ENCODE results near the gene ST3GAL3.

Gene ST3GAL3

DNA sequence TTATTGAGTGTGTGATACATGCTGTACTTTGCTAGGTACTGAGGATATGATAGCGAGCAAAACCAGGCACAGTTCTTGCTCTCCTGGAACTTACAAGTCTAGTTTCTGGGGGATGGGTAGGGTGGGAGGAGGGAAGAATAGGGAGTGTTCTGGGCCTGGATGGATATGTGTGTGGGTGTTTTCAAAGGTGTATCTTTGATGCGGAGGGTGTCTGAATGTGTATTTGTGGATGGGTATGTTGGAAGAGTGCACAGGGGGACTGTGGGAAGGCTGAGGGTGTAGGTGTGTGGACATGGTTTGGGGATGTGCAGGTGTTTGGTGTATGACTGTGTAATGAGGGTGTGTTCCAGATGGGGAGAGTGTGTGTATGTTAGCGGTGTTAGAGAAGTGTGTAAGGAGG is 258.0 kb downstream of the ST3GAL3 start:
- DNase-seq (ENCODE audit: low spot score), result no peak

DNA sequence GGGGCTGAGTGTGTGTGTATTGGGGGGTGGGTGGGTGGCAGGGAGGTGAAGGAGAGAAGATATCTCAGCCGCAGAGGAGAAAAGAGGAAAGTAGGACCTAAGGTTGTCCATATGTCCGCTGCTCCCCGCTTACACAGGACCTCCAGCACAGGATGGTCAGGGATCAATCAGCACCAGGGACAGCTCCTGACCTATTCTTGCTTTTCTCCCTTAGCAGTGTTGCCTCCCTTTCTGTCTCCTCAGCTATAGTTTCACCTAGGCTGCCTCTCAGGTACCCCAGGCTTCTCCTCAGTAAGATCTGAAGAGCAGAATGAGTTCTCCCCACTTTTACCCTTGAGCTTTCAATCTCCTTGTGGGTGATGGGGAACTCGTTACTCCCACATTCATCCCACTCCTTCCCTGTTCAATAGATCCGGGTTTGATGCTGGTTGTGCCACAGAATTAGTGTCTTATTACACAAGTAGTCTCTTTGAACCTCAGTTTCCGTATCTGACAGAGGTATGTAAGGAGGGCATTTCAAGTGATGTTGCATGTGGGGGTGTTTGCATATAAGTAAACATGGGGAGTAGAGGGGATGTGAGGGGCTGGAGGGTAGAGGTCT is 261.1 kb downstream of the ST3GAL3 start:
- peak; percentile 34 for DNase-seq (ENCODE audit: low spot score)

- DNase-seq (ENCODE audit: low spot score), result no peak
These were observed 262.0 kb downstream of the ST3GAL3 start for GRCh38 chr1:43969416-43969745.

DNA sequence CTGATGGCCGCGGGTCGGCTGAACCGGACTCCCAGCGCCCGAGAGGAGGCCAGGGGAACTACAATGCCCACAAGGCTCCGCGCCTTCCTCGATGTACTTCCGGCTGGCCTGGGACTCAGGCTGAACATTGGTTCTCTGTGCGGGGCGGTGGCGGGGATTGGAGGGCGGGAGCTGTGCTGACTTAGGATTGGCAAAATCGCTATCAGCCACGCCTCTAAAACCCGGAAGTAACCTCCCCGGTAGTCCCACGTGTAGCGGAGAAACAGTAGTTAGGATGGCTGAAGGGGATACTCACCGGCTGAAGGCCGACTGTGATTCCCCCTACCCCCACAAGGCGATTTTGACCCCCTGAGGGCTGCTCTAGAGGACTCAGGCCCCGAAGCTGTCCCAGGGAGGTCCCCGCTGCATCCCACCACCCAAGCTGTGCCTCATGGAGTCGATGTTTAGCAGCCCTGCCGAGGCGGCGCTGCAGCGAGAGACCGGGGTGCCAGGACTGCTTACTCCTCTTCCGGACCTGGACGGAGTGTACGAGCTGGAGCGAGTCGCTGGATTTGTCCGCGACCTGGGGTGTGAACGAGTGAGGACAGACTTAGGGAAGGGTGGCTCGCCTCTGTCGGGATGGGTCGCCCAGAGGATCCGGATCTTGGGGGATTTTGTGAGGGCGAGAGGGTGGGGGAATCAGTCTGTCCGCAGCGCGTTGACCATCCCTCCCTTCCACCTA is 262.6 kb downstream of the ST3GAL3 start, which contains the start of gene DPH2:
Gene DPH2 (plus strand): TSS at position 265 of the 721 bp plus-strand sequence. CDS start 166 bp downstream, at position 431.
- DNase-seq (ENCODE audit: low spot score), result peak; percentile 99

DNA sequence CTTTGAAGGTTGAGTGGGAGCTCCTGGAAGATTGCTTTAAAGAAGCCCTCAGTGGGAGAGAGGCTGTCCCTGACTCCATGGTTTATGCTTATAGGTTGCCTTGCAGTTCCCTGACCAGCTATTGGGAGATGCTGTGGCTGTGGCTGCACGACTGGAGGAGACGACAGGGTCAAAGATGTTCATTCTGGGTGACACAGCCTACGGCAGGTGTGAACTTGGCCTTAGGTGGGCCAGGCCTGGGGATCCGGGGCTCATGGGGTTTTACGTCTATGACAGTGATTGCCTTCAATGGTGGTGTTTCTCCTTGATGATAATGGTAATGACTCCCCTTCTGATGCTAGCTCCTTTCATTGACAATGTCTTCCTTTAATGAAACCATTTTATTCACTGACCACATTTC is 263.2 kb downstream of the ST3GAL3 start:
- DNase-seq (ENCODE audit: low spot score), result no peak

GRCh38 chr1:43970911-43971310 is 263.6 kb downstream of the ST3GAL3 start:
- no peak for DNase-seq (ENCODE audit: low spot score)

- DNase-seq (ENCODE audit: low spot score), result no peak
These were observed 264.1 kb downstream of the ST3GAL3 start for GRCh38 chr1:43971336-43971980.

GRCh38 chr1:43973981-43974442 is 266.7 kb downstream of the ST3GAL3 start:
- no peak for DNase-seq (ENCODE audit: low spot score)

DNA sequence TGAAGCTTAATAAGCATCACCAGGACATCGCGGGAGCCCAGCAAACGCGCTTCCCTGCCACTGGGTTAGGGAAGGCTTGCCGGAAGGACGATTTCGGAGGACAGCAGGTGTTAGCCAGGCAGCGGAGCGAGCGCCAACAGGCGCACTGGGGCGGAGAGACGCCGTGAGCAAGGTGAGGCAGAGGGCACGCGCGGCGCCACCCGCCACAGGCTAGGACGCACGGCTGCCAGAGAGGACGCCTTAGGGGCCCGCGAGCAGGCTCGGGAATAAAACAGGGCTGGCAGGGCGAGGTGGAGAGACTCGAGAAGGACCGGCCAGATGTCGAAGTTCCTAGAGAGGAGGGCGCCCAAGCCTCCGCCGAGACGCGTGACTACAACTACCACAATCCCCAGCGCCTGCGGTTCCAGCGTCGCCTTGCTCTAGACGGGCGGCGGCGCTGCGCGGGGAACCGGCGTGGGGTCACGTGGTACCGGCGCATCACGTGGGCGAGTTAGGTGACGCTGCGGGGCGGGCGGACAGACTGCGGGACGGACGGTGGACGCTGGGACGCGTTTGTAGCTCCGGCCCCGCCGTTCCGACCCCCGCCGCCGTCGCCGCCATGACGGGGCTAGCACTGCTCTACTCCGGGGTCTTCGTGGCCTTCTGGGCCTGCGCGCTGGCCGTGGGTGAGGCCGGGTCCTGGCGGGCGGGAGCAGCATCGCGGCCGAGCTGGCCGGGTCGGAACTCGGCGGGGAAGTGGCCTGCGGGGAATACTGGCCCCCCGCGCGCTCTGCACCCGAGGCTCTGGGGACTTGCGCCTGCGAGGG is 267.3 kb downstream of the ST3GAL3 start, which contains the start of gene ATP6V0B:
Gene ATP6V0B (plus strand): TSS at position 518 of the 806 bp plus-strand sequence. CDS start 81 bp downstream, at position 599.
- DNase-seq (ENCODE audit: low spot score), result peak; percentile 98

- peak; percentile 58 for DNase-seq (ENCODE audit: low spot score)
These were observed 268.1 kb downstream of the ST3GAL3 start for GRCh38 chr1:43975249-43975961.

GRCh38 chr1:43976045-43976444 is 268.7 kb downstream of the ST3GAL3 start:
- DNase-seq (ENCODE audit: low spot score), result no peak

- DNase-seq (ENCODE audit: low spot score), result no peak
These were observed 269.6 kb downstream of the ST3GAL3 start for GRCh38 chr1:43976890-43977289.

DNA sequence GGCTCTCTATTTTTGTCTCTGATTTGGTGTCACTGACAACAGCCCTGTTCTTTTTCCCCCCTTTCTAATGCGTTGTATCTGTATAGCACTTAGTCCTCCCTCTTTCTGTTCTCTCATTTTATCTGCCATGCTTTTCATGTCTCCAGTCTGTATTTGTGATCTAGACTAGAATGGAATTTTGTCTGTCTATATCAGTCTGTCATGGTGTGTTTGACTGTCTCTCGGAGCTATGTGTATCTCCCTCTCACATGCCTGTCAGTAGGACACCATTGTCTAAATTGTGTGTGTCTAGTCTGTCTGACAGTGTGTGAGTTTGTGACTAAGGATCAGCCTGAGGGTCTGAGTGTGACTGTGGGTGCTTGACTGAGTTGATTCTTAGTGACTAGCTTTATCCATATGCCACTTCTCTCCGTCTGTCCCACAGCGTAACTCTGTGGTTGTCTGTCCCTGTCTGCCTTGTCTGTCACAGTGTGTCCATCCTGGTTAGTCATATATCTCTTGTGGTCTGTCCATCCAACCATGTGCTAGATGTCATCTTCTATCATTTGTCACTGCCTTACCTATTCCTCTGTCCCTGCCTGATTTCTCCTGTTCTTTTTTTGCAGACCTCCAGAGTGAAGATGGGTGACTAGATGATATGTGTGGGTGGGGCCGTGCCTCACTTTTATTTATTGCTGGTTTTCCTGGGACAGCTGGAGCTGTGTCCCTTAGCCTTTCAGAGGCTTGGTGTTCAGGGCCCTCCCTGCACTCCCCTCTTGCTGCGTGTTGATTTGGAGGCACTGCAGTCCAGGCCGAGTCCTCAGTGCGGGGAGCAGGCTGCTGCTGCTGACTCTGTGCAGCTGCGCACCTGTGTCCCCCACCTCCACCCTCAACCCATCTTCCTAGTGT is 270.3 kb downstream of the ST3GAL3 start:
- DNase-seq (ENCODE audit: low spot score), result no peak

DNA sequence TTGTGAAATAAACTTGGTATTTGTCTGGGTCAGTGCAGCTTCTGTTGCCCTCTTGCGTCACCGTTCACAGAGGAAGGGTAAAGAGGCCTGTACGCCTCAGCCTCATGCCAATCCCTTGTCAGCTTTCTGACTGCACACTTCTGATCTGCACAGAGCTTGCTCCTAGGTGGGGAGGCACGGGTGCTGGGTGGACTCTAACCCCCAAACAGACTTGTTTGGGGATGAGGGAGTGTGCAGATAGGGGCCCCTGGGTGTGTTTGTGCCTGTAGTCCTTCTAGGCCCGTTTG is 270.9 kb downstream of the ST3GAL3 start:
- no peak for DNase-seq (ENCODE audit: low spot score)

- DNase-seq (ENCODE audit: low spot score), result peak; percentile 91
These were observed 271.4 kb downstream of the ST3GAL3 start, which contains the start of gene B4GALT2 for GRCh38 chr1:43978551-43979260. TSS of gene B4GALT2 (plus strand) at chr1:43979210. CDS start at chr1:43981161, 1,951 bp downstream.

GRCh38 chr1:43979261-43979527 is 271.9 kb downstream of the ST3GAL3 start:
- DNase-seq (ENCODE audit: low spot score), result no peak

- peak; percentile 75 for DNase-seq (ENCODE audit: low spot score)
These were observed 272.4 kb downstream of the ST3GAL3 start for GRCh38 chr1:43979528-43980254.

GRCh38 chr1:43980255-43981134 is 273.2 kb downstream of the ST3GAL3 start:
- peak; percentile 22 for DNase-seq (ENCODE audit: low spot score)
